GM19397 (cell line): ENCODE data around the gene VAMP3.

ENCODE experiments used
- ATAC-seq: cut with Tn5 transposase; IDR thresholded peaks from one replicate; pipeline ENCODE4 v1.9.1; 2021; ENCODE audit warnings: mild to moderate bottlenecking, moderate library complexity; ENCODE audit not compliant: unreplicated experiment

VAMP3 gene

GRCh38 chr1:7810395-7810794 lies 39.3 kb downstream of the VAMP3 start:
- ATAC-seq: no peak

- no peak for ATAC-seq
Measured at GRCh38 chr1:7811476-7811875, 40.4 kb downstream of the VAMP3 start.

- no peak for ATAC-seq
Measured at GRCh38 chr1:7813677-7814373, 42.7 kb downstream of the VAMP3 start.

- no peak for ATAC-seq
Measured at GRCh38 chr1:7821282-7821681, 50.2 kb downstream of the VAMP3 start.

GRCh38 chr1:7824701-7825100 lies 53.6 kb downstream of the VAMP3 start:
- ATAC-seq: no peak

- no peak for ATAC-seq
Measured at GRCh38 chr1:7826363-7826762, 55.3 kb downstream of the VAMP3 start.

- ATAC-seq: no peak
Measured at GRCh38 chr1:7827126-7827955, 56.2 kb downstream of the VAMP3 start.
